ENCODE data around the gene PACRG.

GRCh38 chr6:163333701-163334663, 606.2 kb downstream of the PACRG start:
- no peak for TF ChIP-seq POLR2A (IDR thresholded peaks at IDR 0.05; ENCODE audit: low read depth, low read length)
- no peak for TF ChIP-seq POLR2AphosphoS5 (IDR thresholded peaks at IDR 0.05; ENCODE audit: low read depth, low read length)
- no peak for TF ChIP-seq TAF1 (IDR thresholded peaks at IDR 0.05; ENCODE audit: borderline replicate concordance, low read depth, low read length)

All from GM12892 (cell line).